ENCODE data around the gene PTOV1.

The PTOV1 gene

DNA sequence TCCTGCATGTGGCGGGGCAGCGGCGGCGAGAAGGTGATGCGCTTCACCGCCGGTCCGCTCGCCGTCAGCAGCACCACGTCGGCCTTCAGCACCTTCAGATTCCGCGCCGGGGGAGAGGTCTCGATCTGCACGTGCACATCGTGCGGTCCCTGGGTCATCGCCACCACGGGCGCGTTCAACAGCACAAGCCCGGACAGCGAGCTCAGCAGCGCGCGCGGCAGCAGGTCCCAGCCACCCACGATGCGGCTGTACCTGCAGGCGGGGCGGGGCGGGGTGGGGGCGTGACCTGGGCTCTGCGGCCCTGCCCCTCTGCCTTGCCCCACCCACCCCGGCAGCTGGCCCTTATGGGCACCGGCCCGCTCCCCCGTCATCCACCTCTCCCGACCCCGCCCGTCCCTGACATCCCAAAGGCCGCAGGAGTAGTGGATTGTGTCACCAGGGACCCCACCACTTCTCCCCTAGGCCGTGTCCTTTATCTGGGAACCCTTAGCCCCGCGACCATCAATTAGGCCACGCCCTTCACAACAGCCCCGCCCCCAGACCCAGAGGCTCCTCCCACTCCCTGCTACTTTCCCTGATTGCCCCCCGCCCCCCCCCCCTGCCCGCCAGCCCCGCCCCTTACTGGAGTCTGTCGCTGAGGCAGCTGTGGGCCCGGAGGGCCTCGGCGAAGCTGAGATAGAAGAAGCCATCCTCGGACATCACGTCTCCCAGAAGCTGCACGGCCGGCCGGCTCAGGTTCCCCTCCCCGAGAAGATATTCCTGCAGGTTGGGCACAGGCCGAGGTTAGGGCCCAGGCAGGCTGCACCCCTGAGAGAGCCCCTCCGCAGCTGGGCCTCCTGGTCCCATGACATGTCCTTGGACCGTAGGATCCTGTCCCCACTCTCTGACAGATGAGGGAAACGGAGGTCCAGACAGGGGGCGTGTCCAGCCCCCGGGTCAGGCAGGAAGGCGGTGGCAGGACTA is 39.7 kb downstream of the PTOV1 start:
- Histone ChIP-seq H3K9me3 (ENCODE audit: insufficient read depth, low read length) (no peaks in the 10 kb centered on the region), H2AFZ (ENCODE audit: low read depth, low read length) (no peak overlapping the region), H3K36me3 (replicated peaks; ENCODE audit: low read depth, low read length) (peaks cover 65% of the 10 kb centered on the region), H3K4me1 (ENCODE audit: low read length) (peaks cover 76% of the 10 kb centered on the region), H3K79me2 (ENCODE audit: low read length) (peaks cover 31% of the 10 kb centered on the region), H3K4me3 (ENCODE audit: low read length) (no peak overlapping the region; the same call in 1 of the 2 replicates), H3K27me3 (ENCODE audit: low read depth, low read length) (no peaks in the 10 kb centered on the region), H3K9ac (ENCODE audit: low read length) (no peak overlapping the region), H3K27ac (ENCODE audit: low read length) (peak overlapping the region; percentile 28; the same call in 1 of the 2 replicates), H4K20me1 (ENCODE audit: insufficient read depth, low read length) (peaks cover 41% of the 10 kb centered on the region), H3K4me2 (ENCODE audit: low read length) (peak overlapping the region; percentile 16; the same call in 1 of the 2 replicates)
- TF ChIP-seq, protein P1, sequence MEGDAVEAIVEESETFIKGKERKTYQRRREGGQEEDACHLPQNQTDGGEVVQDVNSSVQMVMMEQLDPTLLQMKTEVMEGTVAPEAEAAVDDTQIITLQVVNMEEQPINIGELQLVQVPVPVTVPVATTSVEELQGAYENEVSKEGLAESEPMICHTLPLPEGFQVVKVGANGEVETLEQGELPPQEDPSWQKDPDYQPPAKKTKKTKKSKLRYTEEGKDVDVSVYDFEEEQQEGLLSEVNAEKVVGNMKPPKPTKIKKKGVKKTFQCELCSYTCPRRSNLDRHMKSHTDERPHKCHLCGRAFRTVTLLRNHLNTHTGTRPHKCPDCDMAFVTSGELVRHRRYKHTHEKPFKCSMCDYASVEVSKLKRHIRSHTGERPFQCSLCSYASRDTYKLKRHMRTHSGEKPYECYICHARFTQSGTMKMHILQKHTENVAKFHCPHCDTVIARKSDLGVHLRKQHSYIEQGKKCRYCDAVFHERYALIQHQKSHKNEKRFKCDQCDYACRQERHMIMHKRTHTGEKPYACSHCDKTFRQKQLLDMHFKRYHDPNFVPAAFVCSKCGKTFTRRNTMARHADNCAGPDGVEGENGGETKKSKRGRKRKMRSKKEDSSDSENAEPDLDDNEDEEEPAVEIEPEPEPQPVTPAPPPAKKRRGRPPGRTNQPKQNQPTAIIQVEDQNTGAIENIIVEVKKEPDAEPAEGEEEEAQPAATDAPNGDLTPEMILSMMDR (IDR thresholded peaks at IDR 0.05; ENCODE audit: low read depth, low read length), result no peak
- TF ChIP-seq EZH2phosphoT487 (IDR thresholded peaks at IDR 0.05; ENCODE audit: low read depth), result no peak

DNA sequence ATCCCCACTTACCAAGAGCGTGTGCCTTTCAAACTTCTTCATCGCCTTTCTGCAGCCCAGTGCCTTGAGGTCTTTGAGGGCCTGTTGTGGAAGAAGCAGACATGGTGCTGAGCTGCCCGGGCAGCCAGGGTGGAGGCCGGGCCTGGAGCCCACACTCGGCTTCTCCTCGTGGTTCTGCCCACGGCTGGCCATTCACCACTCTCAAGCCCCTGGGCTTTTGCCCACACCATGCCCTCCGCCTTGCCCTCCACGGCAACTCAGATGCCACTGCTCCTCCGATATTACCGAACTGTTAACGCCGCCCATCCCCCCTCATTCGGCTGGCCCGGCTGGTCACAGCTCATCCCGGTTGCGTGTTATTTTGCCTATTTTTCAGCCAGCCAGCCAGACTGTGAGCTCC is 40.4 kb downstream of the PTOV1 start:
- Histone ChIP-seq H3K27ac (ENCODE audit: low read length) (peak overlapping the region; percentile 28), H3K9me3 (ENCODE audit: insufficient read depth, low read length) (no peaks in the 10 kb centered on the region), H3K9ac (ENCODE audit: low read length) (no peak overlapping the region), H4K20me1 (ENCODE audit: insufficient read depth, low read length) (peaks cover 41% of the 10 kb centered on the region), H3K79me2 (ENCODE audit: low read length) (peaks cover 39% of the 10 kb centered on the region), H2AFZ (ENCODE audit: low read depth, low read length) (no peak overlapping the region), H3K4me3 (ENCODE audit: low read length) (no peak overlapping the region), H3K4me1 (ENCODE audit: low read length) (peaks cover 76% of the 10 kb centered on the region), H3K36me3 (replicated peaks; ENCODE audit: low read depth, low read length) (peaks cover 69% of the 10 kb centered on the region), H3K27me3 (ENCODE audit: low read depth, low read length) (no peaks in the 10 kb centered on the region), H3K4me2 (ENCODE audit: low read length) (peak overlapping the region; percentile 16; the same call in 1 of the 2 replicates)
- no peak for TF ChIP-seq EZH2phosphoT487 (IDR thresholded peaks at IDR 0.05; ENCODE audit: low read depth)
- TF ChIP-seq, protein P1 (IDR thresholded peaks at IDR 0.05; ENCODE audit: low read depth, low read length), result no peak

DNA sequence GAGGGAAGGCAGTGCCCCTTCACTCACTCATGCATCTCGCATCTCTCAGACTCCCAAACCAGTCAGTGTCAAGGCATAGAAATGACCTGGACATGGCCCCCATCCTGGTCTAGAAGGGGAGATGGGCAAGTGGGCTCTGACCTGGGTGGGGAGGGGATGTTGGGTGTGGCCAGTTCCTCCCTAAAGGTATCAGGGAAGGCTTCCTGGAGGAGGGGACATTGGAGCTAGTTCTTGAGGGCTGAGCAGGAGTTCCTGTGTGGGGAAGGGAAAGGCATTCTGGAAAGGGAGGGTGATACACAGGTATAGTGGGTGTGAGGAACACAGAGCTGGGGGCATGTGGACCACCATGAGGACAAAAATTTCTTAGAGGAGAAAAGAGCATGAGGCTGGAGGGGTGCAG is 41.8 kb downstream of the PTOV1 start:
- Histone ChIP-seq H3K4me1 (ENCODE audit: low read length) (peaks cover 74% of the 10 kb centered on the region), H3K79me2 (ENCODE audit: low read length) (peaks cover 44% of the 10 kb centered on the region), H3K36me3 (replicated peaks; ENCODE audit: low read depth, low read length) (peaks cover 66% of the 10 kb centered on the region), H3K4me2 (ENCODE audit: low read length) (peak overlapping the region; percentile 57), H3K27ac (ENCODE audit: low read length) (peak overlapping the region; percentile 87), H3K4me3 (ENCODE audit: low read length) (peak overlapping the region; percentile 64), H2AFZ (ENCODE audit: low read depth, low read length) (no peak overlapping the region), H3K9me3 (ENCODE audit: insufficient read depth, low read length) (no peaks in the 10 kb centered on the region), H4K20me1 (ENCODE audit: insufficient read depth, low read length) (peaks cover 41% of the 10 kb centered on the region), H3K9ac (ENCODE audit: low read length) (peak overlapping the region; percentile 50; the same call in 1 of the 2 replicates), H3K27me3 (ENCODE audit: low read depth, low read length) (no peaks in the 10 kb centered on the region)
- no peak for TF ChIP-seq EZH2phosphoT487 (IDR thresholded peaks at IDR 0.05; ENCODE audit: low read depth)
- TF ChIP-seq, protein P1 (IDR thresholded peaks at IDR 0.05; ENCODE audit: low read depth, low read length), result no peak

DNA sequence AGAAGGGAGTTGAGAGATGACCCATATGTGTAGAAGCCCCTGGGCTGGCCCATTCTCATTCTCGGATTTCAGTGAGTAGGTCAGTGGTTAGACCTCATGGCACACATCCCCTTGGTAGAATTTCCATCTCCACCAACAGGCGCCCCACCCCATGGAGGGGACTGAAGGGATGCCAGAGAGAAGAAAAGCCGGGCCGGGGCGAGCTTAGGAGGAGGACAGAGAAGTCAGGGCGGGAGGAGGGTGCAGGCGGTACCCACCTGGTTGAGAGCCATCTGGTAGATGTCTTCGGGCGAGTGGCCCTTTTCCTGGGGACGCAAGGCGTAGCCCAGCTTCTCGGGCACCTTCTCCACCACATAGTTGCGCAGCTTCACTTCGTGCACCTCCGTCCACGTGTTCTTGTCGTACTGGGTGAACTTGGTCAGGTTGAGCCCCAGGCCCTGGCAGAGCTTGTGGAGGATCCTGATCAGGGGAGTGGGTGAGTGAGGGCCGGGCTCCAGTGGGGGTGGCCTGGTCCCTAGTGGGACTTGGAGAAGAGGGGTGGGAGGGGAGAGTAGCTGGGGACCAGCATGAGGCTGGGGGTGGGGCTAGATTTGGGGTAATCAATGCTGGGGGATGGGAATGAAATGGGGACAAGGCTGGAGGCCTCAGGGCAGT is 43.2 kb downstream of the PTOV1 start:
- Histone ChIP-seq H2AFZ (ENCODE audit: low read depth, low read length) (no peak overlapping the region), H3K36me3 (replicated peaks; ENCODE audit: low read depth, low read length) (peaks cover 65% of the 10 kb centered on the region), H3K4me1 (ENCODE audit: low read length) (peaks cover 74% of the 10 kb centered on the region), H4K20me1 (ENCODE audit: insufficient read depth, low read length) (peaks cover 36% of the 10 kb centered on the region), H3K4me2 (ENCODE audit: low read length) (peak overlapping the region; percentile 100), H3K9me3 (ENCODE audit: insufficient read depth, low read length) (no peaks in the 10 kb centered on the region), H3K79me2 (ENCODE audit: low read length) (peaks cover 44% of the 10 kb centered on the region), H3K27me3 (ENCODE audit: low read depth, low read length) (no peaks in the 10 kb centered on the region), H3K9ac (ENCODE audit: low read length) (peak overlapping the region; percentile 99), H3K27ac (ENCODE audit: low read length) (peak overlapping the region; percentile 87), H3K4me3 (ENCODE audit: low read length) (peak overlapping the region; percentile 90)
- TF ChIP-seq EZH2phosphoT487 (IDR thresholded peaks at IDR 0.05; ENCODE audit: low read depth), result no peak
- TF ChIP-seq, protein P1 (IDR thresholded peaks at IDR 0.05; ENCODE audit: low read depth, low read length), result no peak

Measured in OCI-LY3 (cell line).